ENCODE results near the gene KANK2.
"Not testable (repeated sequence)": the region's sequence is repeated elsewhere in the genome, so short reads cannot be mapped to it uniquely, and the experiment has no call there.

Gene KANK2

GRCh38 chr19:11123114-11123513 is 74.2 kb downstream of the KANK2 start:
- no peaks in the 10 kb centered on the region for H3K9me3 Mint-ChIP-seq
- H3K4me3 Mint-ChIP-seq, result no peak overlapping the region
- H3K4me1 Mint-ChIP-seq (ENCODE audit: low read depth), result no peaks in the 10 kb centered on the region
- H3K27me3 Mint-ChIP-seq, result no peaks in the 10 kb centered on the region
- no peak overlapping the region for H3K27ac Mint-ChIP-seq
- H3K36me3 Mint-ChIP-seq (ENCODE audit: low read depth), result peaks cover 95% of the 10 kb centered on the region
- intact Hi-C loops (cut with micrococcal nuclease), result no loop called here

- H3K9me3 Mint-ChIP-seq; H3K27me3 Mint-ChIP-seq; H3K4me1 Mint-ChIP-seq (ENCODE audit: low read depth); H3K27ac Mint-ChIP-seq; H3K4me3 Mint-ChIP-seq; intact Hi-C loops (cut with micrococcal nuclease): not testable (repeated sequence)
- H3K36me3 Mint-ChIP-seq (ENCODE audit: low read depth), result peaks cover 95% of the 10 kb centered on the region
Measured at GRCh38 chr19:11121963-11122362, 75.4 kb downstream of the KANK2 start.

- H3K4me3 Mint-ChIP-seq, result no peak overlapping the region
- H3K36me3 Mint-ChIP-seq (ENCODE audit: low read depth), result peaks cover 100% of the 10 kb centered on the region
- H3K27ac Mint-ChIP-seq, result no peak overlapping the region
- no peaks in the 10 kb centered on the region for H3K9me3 Mint-ChIP-seq
- H3K4me1 Mint-ChIP-seq (ENCODE audit: low read depth), result no peaks in the 10 kb centered on the region
- H3K27me3 Mint-ChIP-seq, result no peaks in the 10 kb centered on the region
- intact Hi-C loops (cut with micrococcal nuclease), result no loop called here
Measured at GRCh38 chr19:11116507-11116906, 80.8 kb downstream of the KANK2 start.

GRCh38 chr19:11115895-11116446 is 81.4 kb downstream of the KANK2 start:
- H3K4me1 Mint-ChIP-seq (ENCODE audit: low read depth), result no peaks in the 10 kb centered on the region
- H3K27ac Mint-ChIP-seq, result no peak overlapping the region
- H3K36me3 Mint-ChIP-seq (ENCODE audit: low read depth), result peaks cover 100% of the 10 kb centered on the region
- no peaks in the 10 kb centered on the region for H3K9me3 Mint-ChIP-seq
- no peak overlapping the region for H3K4me3 Mint-ChIP-seq
- intact Hi-C loops (cut with micrococcal nuclease), result no loop called here
- no peaks in the 10 kb centered on the region for H3K27me3 Mint-ChIP-seq

GRCh38 chr19:11115042-11115441 is 82.3 kb downstream of the KANK2 start:
- H3K36me3 Mint-ChIP-seq (ENCODE audit: low read depth), result peaks cover 100% of the 10 kb centered on the region

More at GRCh38 chr19:11115042-11115441, 82.3 kb downstream of the KANK2 start:
- no peaks in the 10 kb centered on the region for H3K9me3 Mint-ChIP-seq
- no peaks in the 10 kb centered on the region for H3K4me1 Mint-ChIP-seq (ENCODE audit: low read depth)
- no peak overlapping the region for H3K4me3 Mint-ChIP-seq
- H3K27ac Mint-ChIP-seq, result no peak overlapping the region
- no peaks in the 10 kb centered on the region for H3K27me3 Mint-ChIP-seq
- intact Hi-C loops (cut with micrococcal nuclease), result no loop called here

Measured in dendritic cell treated with granulocyte-macrophage colony-stimulating factor and Interleukin-4, amounts not matched to agents 40 ng/mL and 50 ng/mL, for 4 days (primary cell).